Upper lobe of left lung (tissue), 4 donors: ENCODE measurements around the gene LSM6.

Experiments
- EP300 ChIP-seq, 4 donors: sonication (generic); formaldehyde crosslinking; IDR thresholded peaks; one replicate each; pipeline ENCODE4 v1.5.1; 2017; ENCODE audit warnings: antibody characterized with exemption in 4 of 4, control low read depth in 2 of 4
- POLR2A ChIP-seq, 4 donors: fragments of 450-650 bp; IDR thresholded peaks; one replicate each; pipeline ENCODE4 v1.5.1; 2016 to 2017; ENCODE audit warnings: antibody characterized with exemption in 4 of 4, mild to moderate bottlenecking in 2 of 4
- POLR2AphosphoS5 ChIP-seq, 2 donors: sonication (generic); formaldehyde crosslinking; IDR thresholded peaks; one replicate each; pipeline ENCODE4 v1.5.1; 2017; ENCODE audit warnings: antibody characterized with exemption in 2 of 2
- TF ChIP-seq, protein P1 (sequence below), 6 experiments: fragments of 450-650 bp in 4 of 6; fragments of 200-600 bp in 2 of 6; sonication (generic) in 2 of 6; IDR thresholded peaks; one replicate each; pipeline ENCODE4 v1.5.1; 2016 to 2019; ENCODE audit warnings: antibody characterized with exemption in 6 of 6

DNA sequence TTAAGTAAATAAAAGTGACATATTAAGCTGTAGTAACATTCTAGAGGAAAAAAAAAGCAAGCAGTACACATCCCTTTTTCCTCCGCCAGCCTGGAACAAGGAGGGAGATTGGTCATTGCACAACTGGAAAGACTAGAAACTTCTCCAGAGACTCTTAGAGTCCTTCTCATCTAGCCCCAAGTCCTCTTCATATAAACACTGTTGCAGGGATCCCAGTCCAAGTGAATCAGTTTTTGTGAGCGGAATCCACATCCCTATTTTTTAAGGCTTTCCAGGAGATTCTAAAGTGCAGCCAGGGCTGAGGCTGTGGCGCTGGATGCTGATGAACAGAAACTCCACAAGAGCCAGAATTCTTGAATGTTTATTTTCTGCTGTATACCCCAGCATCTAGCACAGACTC is 62.6 kb downstream of the LSM6 start:
- TF ChIP-seq, protein P1, sequence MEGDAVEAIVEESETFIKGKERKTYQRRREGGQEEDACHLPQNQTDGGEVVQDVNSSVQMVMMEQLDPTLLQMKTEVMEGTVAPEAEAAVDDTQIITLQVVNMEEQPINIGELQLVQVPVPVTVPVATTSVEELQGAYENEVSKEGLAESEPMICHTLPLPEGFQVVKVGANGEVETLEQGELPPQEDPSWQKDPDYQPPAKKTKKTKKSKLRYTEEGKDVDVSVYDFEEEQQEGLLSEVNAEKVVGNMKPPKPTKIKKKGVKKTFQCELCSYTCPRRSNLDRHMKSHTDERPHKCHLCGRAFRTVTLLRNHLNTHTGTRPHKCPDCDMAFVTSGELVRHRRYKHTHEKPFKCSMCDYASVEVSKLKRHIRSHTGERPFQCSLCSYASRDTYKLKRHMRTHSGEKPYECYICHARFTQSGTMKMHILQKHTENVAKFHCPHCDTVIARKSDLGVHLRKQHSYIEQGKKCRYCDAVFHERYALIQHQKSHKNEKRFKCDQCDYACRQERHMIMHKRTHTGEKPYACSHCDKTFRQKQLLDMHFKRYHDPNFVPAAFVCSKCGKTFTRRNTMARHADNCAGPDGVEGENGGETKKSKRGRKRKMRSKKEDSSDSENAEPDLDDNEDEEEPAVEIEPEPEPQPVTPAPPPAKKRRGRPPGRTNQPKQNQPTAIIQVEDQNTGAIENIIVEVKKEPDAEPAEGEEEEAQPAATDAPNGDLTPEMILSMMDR (IDR thresholded peaks at IDR 0.05) = no peak
- TF ChIP-seq POLR2AphosphoS5 (IDR thresholded peaks at IDR 0.05) = no peak
- no peak for TF ChIP-seq POLR2A (IDR thresholded peaks at IDR 0.05)
- TF ChIP-seq EP300 (IDR thresholded peaks at IDR 0.05) = no peak
